Esophagus muscularis mucosa (tissue), 4 donors: ENCODE data around the gene CIC. TPM values are rescaled to one million over a fixed set of nuclear protein-coding genes. Genes with fewer than 3 reads are reported as not detected.

ENCODE experiments used
- DNase-seq: peaks from one replicate; pipeline ENCODE4 v3.0.0-alpha.2; 2017; ENCODE audit errors: extremely low spot score
- H3K27ac ChIP-seq, 4 donors: fragments of 200-600 bp; sonication (generic); replicated peaks in 1 of 4; 1 replicate in 3 of 4; 2 replicates in 1 of 4; pipeline ENCODE4 v1.5.1; 2016 to 2019; ENCODE audit warnings: mild to moderate bottlenecking in 1 of 4
- H3K27me3 ChIP-seq, 4 donors: fragments of 200-600 bp; sonication (generic); one replicate each; pipeline versions ENCODE4 v1.5.1 to v1.6.0; 2016 to 2019
- H3K36me3 ChIP-seq, 4 donors: fragments of 200-600 bp; sonication (generic); one replicate each; pipeline ENCODE4 v1.5.1; 2016 to 2019
- H3K4me1 ChIP-seq, 4 donors: fragments of 200-600 bp; sonication (generic); one replicate each; pipeline ENCODE4 v1.5.1; 2016 to 2019
- H3K4me3 ChIP-seq, 4 donors: fragments of 200-600 bp; sonication (generic); 1 replicate in 2 of 4; 2 replicates in 2 of 4; pipeline ENCODE4 v1.5.1; 2016 to 2019; ENCODE audit warnings: mild to moderate bottlenecking in 4 of 4, moderate library complexity in 1 of 4
- H3K9me3 ChIP-seq, 4 donors: fragments of 200-600 bp; sonication (generic); 1 replicate in 3 of 4; 2 replicates in 1 of 4; pipeline ENCODE4 v1.5.1; 2016 to 2019
- CTCF ChIP-seq, 3 experiments: fragments of 200-600 bp in 2 of 3; fragments of 450-650 bp in 1 of 3; sonication (generic) in 2 of 3; IDR thresholded peaks; one replicate each; pipeline ENCODE4 v1.5.1; 2017 to 2019; ENCODE audit warnings: antibody characterized with exemption in 3 of 3, mild to moderate bottlenecking in 2 of 3, moderate library complexity in 1 of 3
- EP300 ChIP-seq: sonication (generic); formaldehyde crosslinking; IDR thresholded peaks from one replicate; pipeline ENCODE4 v1.6.1; 2017; ENCODE audit warnings: antibody characterized with exemption
- POLR2A ChIP-seq: fragments of 450-650 bp; IDR thresholded peaks from one replicate; pipeline ENCODE4 v1.6.1; 2017; ENCODE audit warnings: antibody characterized with exemption, moderate library complexity, mild to moderate bottlenecking, low read depth
- POLR2AphosphoS5 ChIP-seq, 2 donors: sonication (generic); formaldehyde crosslinking; IDR thresholded peaks; one replicate each; pipeline ENCODE4 v1.6.1; 2017; ENCODE audit warnings: antibody characterized with exemption in 2 of 2
- WGBS: methylation state at CpG from one replicate; pipeline ENCODE4 v1.1.5; 2018; 5-methylcytosine and 5-hydroxymethylcytosine counted together
- intact Hi-C: fragments of 100-400 bp; cut with DNase I; formaldehyde crosslinking; loops from one replicate; pipeline ENCODE4 v1.15.1; 2023
- total RNA-seq, 4 donors: library from RNA; depleted of rRNA; stranded (reverse); fragments of >200 nt; gene quantifications; one replicate each; pipeline versions ENCODE4 v1.1.0 to v1.2.1, GENCODE V29; 2016

Gene CIC
- total RNA-seq, 4 donors from 2014 or later: 37.8 to 74.2 (median 56.3) TPM

- WGBS: 30% methylated on average over 3 of the region's 3 CpGs
- peaks cover 21 to 45% (median 38%) of the 10 kb centered on the region in 4 donors for H3K36me3 ChIP-seq
- H3K27me3 ChIP-seq: no peaks in the 10 kb centered on the region
- intact Hi-C loops: no loop called here
- H3K4me3 ChIP-seq: peak overlapping the region; percentile 67 to 77 (median 72)
- peaks cover 34 to 68% (median 62%) of the 10 kb centered on the region in 4 donors for H3K4me1 ChIP-seq
- no peaks in the 10 kb centered on the region for H3K9me3 ChIP-seq
- peak overlapping the region; percentile 93 to 96 (median 94) for H3K27ac ChIP-seq
- no peak for TF ChIP-seq POLR2A
- no peak for TF ChIP-seq POLR2AphosphoS5 (IDR thresholded peaks at IDR 0.05)
- no peak for TF ChIP-seq CTCF (IDR thresholded peaks at IDR 0.05)
- TF ChIP-seq EP300: no peak
- DNase-seq: no peak
Observed at GRCh38 chr19:42271045-42271419, 2.0 kb downstream of the CIC start.

- Histone ChIP-seq H3K4me3 (no peak overlapping the region), H3K4me1 (peaks cover 43 to 77% (median 72%) of the 10 kb centered on the region in 4 donors), H3K27ac (peak overlapping the region in 3 of 4 donors; percentile 94 to 96 (median 95)), H3K36me3 (peaks cover 21 to 54% (median 38%) of the 10 kb centered on the region in 4 donors), H3K27me3 (no peaks in the 10 kb centered on the region), H3K9me3 (no peaks in the 10 kb centered on the region)
- no peak for TF ChIP-seq POLR2A
- TF ChIP-seq EP300: no peak
- TF ChIP-seq CTCF (IDR thresholded peaks at IDR 0.05): no peak
- no peak for TF ChIP-seq POLR2AphosphoS5 (IDR thresholded peaks at IDR 0.05)
- WGBS: 82% methylated on average over 17 of the region's 35 CpGs
- no peak for DNase-seq
- intact Hi-C loops: no loop called here
Observed at GRCh38 chr19:42271861-42272534, 2.9 kb downstream of the CIC start.

- Histone ChIP-seq H3K27me3 (no peaks in the 10 kb centered on the region), H3K4me3 (no peak overlapping the region), H3K4me1 (peaks cover 47 to 80% (median 76%) of the 10 kb centered on the region in 4 donors), H3K36me3 (peaks cover 21 to 54% (median 38%) of the 10 kb centered on the region in 4 donors), H3K27ac (peak overlapping the region in 1 of 4 donors; percentile 17), H3K9me3 (no peaks in the 10 kb centered on the region)
- intact Hi-C loops: no loop called here
- DNase-seq: no peak
- TF ChIP-seq EP300 (no peak), POLR2A (no peak), CTCF (IDR thresholded peaks at IDR 0.05) (no peak), POLR2AphosphoS5 (IDR thresholded peaks at IDR 0.05) (no peak)
- WGBS: 80% methylated on average over 2 of the region's 9 CpGs
Observed at GRCh38 chr19:42272535-42272897, 3.5 kb downstream of the CIC start.

GRCh38 chr19:42272989-42273406, 3.9 kb downstream of the CIC start:
- Histone ChIP-seq H3K27ac (peak overlapping the region in 1 of 4 donors; percentile 17), H3K4me1 (peaks cover 48 to 80% (median 76%) of the 10 kb centered on the region in 4 donors), H3K4me3 (no peak overlapping the region), H3K9me3 (no peaks in the 10 kb centered on the region), H3K27me3 (no peaks in the 10 kb centered on the region), H3K36me3 (peaks cover 21 to 54% (median 38%) of the 10 kb centered on the region in 4 donors)
- intact Hi-C loops: no loop called here
- 90% methylated on average over 6 of the region's 23 CpGs for WGBS
- no peak for TF ChIP-seq EP300
- no peak for TF ChIP-seq CTCF (IDR thresholded peaks at IDR 0.05)
- DNase-seq: no peak
